Activated effector memory CD4-positive, alpha-beta T cell treated with anti-CD3 and anti-CD28 coated beads, Interleukin-2, amount 50 U/mL, for 16 hours (primary cell): ENCODE measurements around the gene SMOC2.
"Not testable (repeated sequence)": the region's sequence is repeated elsewhere in the genome, so short reads cannot be mapped to it uniquely, and the experiment has no call there.

Experiments
- DNase-seq: peaks from one replicate; pipeline ENCODE4 v3.0.0-alpha.2; 2020

The SMOC2 gene

GRCh38 chr6:168546151-168546550 is 105.2 kb downstream of the SMOC2 start:
- DNase-seq = no peak

GRCh38 chr6:168546730-168547129 is 105.7 kb downstream of the SMOC2 start:
- no peak for DNase-seq

GRCh38 chr6:168550326-168550725 is 109.3 kb downstream of the SMOC2 start:
- no peak for DNase-seq

GRCh38 chr6:168554472-168554871 is 113.5 kb downstream of the SMOC2 start:
- DNase-seq = no peak

GRCh38 chr6:168554898-168555617 is 114.1 kb downstream of the SMOC2 start:
- DNase-seq = no peak

GRCh38 chr6:168555618-168556273 is 114.8 kb downstream of the SMOC2 start:
- no peak for DNase-seq

GRCh38 chr6:168557512-168557911 is 116.5 kb downstream of the SMOC2 start:
- DNase-seq = no peak

- DNase-seq = no peak
These were observed 117.7 kb downstream of the SMOC2 start for GRCh38 chr6:168558686-168559085.

- no peak for DNase-seq
These were observed 118.7 kb downstream of the SMOC2 start for GRCh38 chr6:168559574-168560098.

GRCh38 chr6:168560126-168560525 is 119.1 kb downstream of the SMOC2 start:
- DNase-seq = no peak

GRCh38 chr6:168562576-168563151 is 121.7 kb downstream of the SMOC2 start:
- DNase-seq = no peak

GRCh38 chr6:168563656-168564055 is 122.7 kb downstream of the SMOC2 start:
- no peak for DNase-seq

GRCh38 chr6:168565112-168565511 is 124.1 kb downstream of the SMOC2 start:
- DNase-seq = no peak

- no peak for DNase-seq
These were observed 129.2 kb downstream of the SMOC2 start for GRCh38 chr6:168570211-168570610.

- no peak for DNase-seq
These were observed 130.3 kb downstream of the SMOC2 start for GRCh38 chr6:168571268-168571667.

GRCh38 chr6:168573276-168573835 is 132.4 kb downstream of the SMOC2 start:
- DNase-seq = not testable (repeated sequence)

GRCh38 chr6:168574075-168574698 is 133.2 kb downstream of the SMOC2 start:
- DNase-seq = no peak

GRCh38 chr6:168574699-168575195 is 133.8 kb downstream of the SMOC2 start:
- DNase-seq = no peak

- no peak for DNase-seq
These were observed 134.5 kb downstream of the SMOC2 start for GRCh38 chr6:168575346-168576098.

GRCh38 chr6:168576388-168576787 is 135.4 kb downstream of the SMOC2 start:
- no peak for DNase-seq

- DNase-seq = no peak
These were observed 136.5 kb downstream of the SMOC2 start for GRCh38 chr6:168577496-168577895.

GRCh38 chr6:168578036-168578435 is 137.1 kb downstream of the SMOC2 start:
- no peak for DNase-seq
